MM.1S (cell line): Measurements from ENCODE around the gene NF2.

ENCODE experiments used
- EZH2 ChIP-seq: fragments of 300-600 bp; sonication (generic); optimal IDR thresholded peaks from 2 replicates; pipeline ENCODE3; 2017; ENCODE audit warnings: low read depth, mild to moderate bottlenecking, antibody characterized with exemption, low read length, mixed read lengths
- EZH2phosphoT487 ChIP-seq: fragments of 300-600 bp; sonication (generic); IDR thresholded peaks from 2 replicates; pipeline ENCODE4 v1.6.1; 2018; ENCODE audit warnings: antibody characterized with exemption, low read length
- TF ChIP-seq, protein P1 (sequence below): fragments of 300-600 bp; sonication (generic); IDR thresholded peaks from 2 replicates; pipeline ENCODE4 v1.5.1; 2016; ENCODE audit warnings: antibody characterized with exemption, low read length, mixed read lengths

DNA sequence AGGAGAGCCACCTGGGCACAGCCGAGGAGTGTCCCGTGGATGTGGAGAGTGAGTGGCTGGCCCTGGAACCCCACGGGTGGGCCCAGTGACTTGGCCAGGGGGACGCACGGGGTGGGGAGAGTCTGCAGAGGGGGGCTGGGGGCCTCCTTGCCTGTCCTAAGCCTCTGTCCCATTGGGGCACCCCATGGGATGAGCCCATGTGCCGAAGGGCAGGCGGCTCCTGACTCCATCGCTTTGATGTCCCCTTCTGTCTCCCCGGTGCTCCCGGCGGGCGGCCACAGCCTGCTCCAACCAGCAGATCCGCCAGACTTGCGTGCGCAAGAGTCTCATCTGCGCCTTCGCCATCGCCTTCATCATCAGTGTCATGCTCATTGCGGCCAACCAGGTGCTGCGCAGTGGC lies 125.7 kb downstream of the NF2 start:
- TF ChIP-seq, protein P1, sequence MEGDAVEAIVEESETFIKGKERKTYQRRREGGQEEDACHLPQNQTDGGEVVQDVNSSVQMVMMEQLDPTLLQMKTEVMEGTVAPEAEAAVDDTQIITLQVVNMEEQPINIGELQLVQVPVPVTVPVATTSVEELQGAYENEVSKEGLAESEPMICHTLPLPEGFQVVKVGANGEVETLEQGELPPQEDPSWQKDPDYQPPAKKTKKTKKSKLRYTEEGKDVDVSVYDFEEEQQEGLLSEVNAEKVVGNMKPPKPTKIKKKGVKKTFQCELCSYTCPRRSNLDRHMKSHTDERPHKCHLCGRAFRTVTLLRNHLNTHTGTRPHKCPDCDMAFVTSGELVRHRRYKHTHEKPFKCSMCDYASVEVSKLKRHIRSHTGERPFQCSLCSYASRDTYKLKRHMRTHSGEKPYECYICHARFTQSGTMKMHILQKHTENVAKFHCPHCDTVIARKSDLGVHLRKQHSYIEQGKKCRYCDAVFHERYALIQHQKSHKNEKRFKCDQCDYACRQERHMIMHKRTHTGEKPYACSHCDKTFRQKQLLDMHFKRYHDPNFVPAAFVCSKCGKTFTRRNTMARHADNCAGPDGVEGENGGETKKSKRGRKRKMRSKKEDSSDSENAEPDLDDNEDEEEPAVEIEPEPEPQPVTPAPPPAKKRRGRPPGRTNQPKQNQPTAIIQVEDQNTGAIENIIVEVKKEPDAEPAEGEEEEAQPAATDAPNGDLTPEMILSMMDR: no peak
- TF ChIP-seq EZH2 (no peak), EZH2phosphoT487 (no peak)
